ENCODE measurements around the gene ALK.

The ALK gene

GRCh38 chr2:29643196-29643595, 278.2 kb downstream of the ALK start:
- no peak for TF ChIP-seq EZH2 (IDR thresholded peaks at IDR 0.05; ENCODE audit: borderline replicate concordance, low read depth, low read length, severe bottlenecking)
- no peak for TF ChIP-seq CTCF (IDR thresholded peaks at IDR 0.05; ENCODE audit: borderline replicate concordance, extremely low read depth, low read length, poor library complexity, severe bottlenecking)
- Histone ChIP-seq H2AFZ (ENCODE audit: low read depth, low read length) (no peak overlapping the region), H3K36me3 (ENCODE audit: insufficient read depth, low read length) (no peaks in the 10 kb centered on the region), H3K9ac (ENCODE audit: low read depth, low read length) (no peak overlapping the region), H3K9me3 (ENCODE audit: insufficient read depth, low read length, severe bottlenecking) (no peaks in the 10 kb centered on the region), H3K79me2 (ENCODE audit: insufficient read depth, low read length) (no peaks in the 10 kb centered on the region), H3K27ac (ENCODE audit: low read length) (no peak overlapping the region), H3K4me3 (ENCODE audit: low read depth in 1 of 2, low read length in 2 of 2) (no peak overlapping the region), H3K4me1 (ENCODE audit: insufficient read depth, low read length) (no peaks in the 10 kb centered on the region), H4K20me1 (ENCODE audit: insufficient read depth, low read length) (no peaks in the 10 kb centered on the region), H3K4me2 (ENCODE audit: insufficient read depth, low read length) (no peak overlapping the region), H3K27me3 (ENCODE audit: insufficient read depth, low read length, poor library complexity) (peaks cover 1% of the 10 kb centered on the region)
- DNase-seq (no peak), ATAC-seq (ENCODE audit: insufficient read depth, low read depth) (no peak)

GRCh38 chr2:29640360-29640759, 281.0 kb downstream of the ALK start:
- no peak for ATAC-seq (ENCODE audit: insufficient read depth, low read depth)

GRCh38 chr2:29638641-29639040, 282.7 kb downstream of the ALK start:
- no peak overlapping the region for H3K27ac ChIP-seq (ENCODE audit: low read length)
- no peak overlapping the region for H3K4me2 ChIP-seq (ENCODE audit: insufficient read depth, low read length)
- no peaks in the 10 kb centered on the region for H3K79me2 ChIP-seq (ENCODE audit: insufficient read depth, low read length)
- no peaks in the 10 kb centered on the region for H3K36me3 ChIP-seq (ENCODE audit: insufficient read depth, low read length)
- H3K9ac ChIP-seq (ENCODE audit: low read depth, low read length): no peak overlapping the region
- ATAC-seq (ENCODE audit: insufficient read depth, low read depth) (no peak), DNase-seq (no peak)
- no peaks in the 10 kb centered on the region for H3K4me1 ChIP-seq (ENCODE audit: insufficient read depth, low read length)
- TF ChIP-seq CTCF (IDR thresholded peaks at IDR 0.05; ENCODE audit: borderline replicate concordance, extremely low read depth, low read length, poor library complexity, severe bottlenecking): no peak
- TF ChIP-seq EZH2 (IDR thresholded peaks at IDR 0.05; ENCODE audit: borderline replicate concordance, low read depth, low read length, severe bottlenecking): no peak
- no peak overlapping the region for H2AFZ ChIP-seq (ENCODE audit: low read depth, low read length)
- H3K9me3 ChIP-seq (ENCODE audit: insufficient read depth, low read length, severe bottlenecking): no peaks in the 10 kb centered on the region
- H3K27me3 ChIP-seq (ENCODE audit: insufficient read depth, low read length, poor library complexity): peaks cover 4% of the 10 kb centered on the region
- no peak overlapping the region for H3K4me3 ChIP-seq (ENCODE audit: low read depth in 1 of 2, low read length in 2 of 2)
- H4K20me1 ChIP-seq (ENCODE audit: insufficient read depth, low read length): no peaks in the 10 kb centered on the region

More at GRCh38 chr2:29640360-29640759, 281.0 kb downstream of the ALK start:
- no peaks in the 10 kb centered on the region for H3K9me3 ChIP-seq (ENCODE audit: insufficient read depth, low read length, severe bottlenecking)
- no peaks in the 10 kb centered on the region for H3K36me3 ChIP-seq (ENCODE audit: insufficient read depth, low read length)
- H3K4me2 ChIP-seq (ENCODE audit: insufficient read depth, low read length): no peak overlapping the region
- no peaks in the 10 kb centered on the region for H3K4me1 ChIP-seq (ENCODE audit: insufficient read depth, low read length)
- H3K27ac ChIP-seq (ENCODE audit: low read length): no peak overlapping the region
- no peak for DNase-seq
- H3K79me2 ChIP-seq (ENCODE audit: insufficient read depth, low read length): no peaks in the 10 kb centered on the region
- no peak overlapping the region for H3K4me3 ChIP-seq (ENCODE audit: low read depth in 1 of 2, low read length in 2 of 2)
- H3K9ac ChIP-seq (ENCODE audit: low read depth, low read length): no peak overlapping the region
- no peak overlapping the region for H2AFZ ChIP-seq (ENCODE audit: low read depth, low read length)
- peaks cover 4% of the 10 kb centered on the region for H3K27me3 ChIP-seq (ENCODE audit: insufficient read depth, low read length, poor library complexity)
- TF ChIP-seq CTCF (IDR thresholded peaks at IDR 0.05; ENCODE audit: borderline replicate concordance, extremely low read depth, low read length, poor library complexity, severe bottlenecking) (no peak), EZH2 (IDR thresholded peaks at IDR 0.05; ENCODE audit: borderline replicate concordance, low read depth, low read length, severe bottlenecking) (no peak)
- H4K20me1 ChIP-seq (ENCODE audit: insufficient read depth, low read length): no peaks in the 10 kb centered on the region

- no peak for ATAC-seq (ENCODE audit: insufficient read depth, low read depth)
These were observed 286.5 kb downstream of the ALK start for GRCh38 chr2:29634916-29635315.

More at GRCh38 chr2:29634916-29635315, 286.5 kb downstream of the ALK start:
- Histone ChIP-seq H3K9ac (ENCODE audit: low read depth, low read length) (no peak overlapping the region), H2AFZ (ENCODE audit: low read depth, low read length) (no peak overlapping the region), H3K36me3 (ENCODE audit: insufficient read depth, low read length) (no peaks in the 10 kb centered on the region), H3K27ac (ENCODE audit: low read length) (no peak overlapping the region), H4K20me1 (ENCODE audit: insufficient read depth, low read length) (no peaks in the 10 kb centered on the region), H3K4me2 (ENCODE audit: insufficient read depth, low read length) (no peak overlapping the region), H3K79me2 (ENCODE audit: insufficient read depth, low read length) (no peaks in the 10 kb centered on the region), H3K27me3 (ENCODE audit: insufficient read depth, low read length, poor library complexity) (peaks cover 4% of the 10 kb centered on the region), H3K9me3 (ENCODE audit: insufficient read depth, low read length, severe bottlenecking) (no peaks in the 10 kb centered on the region), H3K4me1 (ENCODE audit: insufficient read depth, low read length) (no peaks in the 10 kb centered on the region), H3K4me3 (ENCODE audit: low read depth in 1 of 2, low read length in 2 of 2) (no peak overlapping the region)
- DNase-seq: no peak
- no peak for TF ChIP-seq CTCF (IDR thresholded peaks at IDR 0.05; ENCODE audit: borderline replicate concordance, extremely low read depth, low read length, poor library complexity, severe bottlenecking)
- TF ChIP-seq EZH2 (IDR thresholded peaks at IDR 0.05; ENCODE audit: borderline replicate concordance, low read depth, low read length, severe bottlenecking): no peak

Data from DND-41 (cell line).